Measurements from ENCODE around the gene ATP8A1.
"Not testable (repeated sequence)": the region's sequence is repeated elsewhere in the genome, so short reads cannot be mapped to it uniquely, and the experiment has no call there.

The ATP8A1 gene

GRCh38 chr4:42492962-42493361 is 163.9 kb downstream of the ATP8A1 start:
- no peak for DNase-seq

- no peak for DNase-seq
Measured at GRCh38 chr4:42490015-42490414, 166.9 kb downstream of the ATP8A1 start.

- DNase-seq: no peak
Measured at GRCh38 chr4:42489095-42489494, 167.8 kb downstream of the ATP8A1 start.

DNA sequence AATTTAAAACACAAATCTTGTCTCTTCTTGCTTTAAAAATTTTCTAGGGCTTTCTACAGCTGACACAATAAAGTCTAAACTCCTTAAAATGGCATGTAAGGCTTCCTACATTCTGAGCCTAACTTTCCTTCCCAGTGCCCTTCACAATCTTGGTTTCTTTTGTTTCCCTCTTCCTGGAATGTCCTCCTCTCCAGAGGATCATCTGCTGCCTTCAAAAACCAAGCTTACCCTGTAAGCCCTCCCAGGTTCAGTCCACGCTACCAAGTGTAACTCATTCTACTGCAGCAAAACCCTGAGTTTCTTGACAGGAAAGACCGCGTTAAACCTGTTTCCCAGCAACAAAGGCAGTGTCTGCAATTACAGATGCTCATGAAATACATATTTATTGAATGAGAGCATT is 168.4 kb downstream of the ATP8A1 start:
- DNase-seq: no peak

- DNase-seq: no peak
Measured at GRCh38 chr4:42488114-42488513, 168.8 kb downstream of the ATP8A1 start.

- no peak for DNase-seq
Measured at GRCh38 chr4:42487230-42487629, 169.7 kb downstream of the ATP8A1 start.

DNA sequence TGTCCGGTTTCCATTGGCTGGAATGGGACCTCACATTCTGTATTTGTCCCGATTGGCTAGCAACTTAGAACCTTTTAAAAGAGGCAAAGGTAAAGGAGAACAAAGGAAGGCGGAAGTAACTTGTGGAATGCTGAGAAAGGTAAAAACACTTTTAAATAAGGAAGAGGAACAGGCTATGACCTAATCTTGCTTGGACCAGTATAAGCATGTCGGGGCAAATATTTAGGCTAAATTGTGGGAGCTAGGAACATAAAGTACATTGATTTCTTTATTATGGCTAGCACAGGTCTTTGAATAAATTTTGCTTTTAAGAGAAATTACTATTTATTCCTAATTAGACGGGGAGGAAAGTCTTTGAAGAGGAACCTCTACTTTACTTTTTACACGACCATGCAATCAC is 170.7 kb downstream of the ATP8A1 start:
- DNase-seq: not testable (repeated sequence)

GRCh38 chr4:42484630-42485029 is 172.3 kb downstream of the ATP8A1 start:
- no peak for DNase-seq

- no peak for DNase-seq
Measured at GRCh38 chr4:42483426-42484379, 173.2 kb downstream of the ATP8A1 start.

GRCh38 chr4:42482516-42483327 is 174.2 kb downstream of the ATP8A1 start:
- DNase-seq: no peak

- no peak for DNase-seq
Measured at GRCh38 chr4:42480717-42481116, 176.2 kb downstream of the ATP8A1 start.

- DNase-seq: no peak
Measured at GRCh38 chr4:42480281-42480680, 176.6 kb downstream of the ATP8A1 start.

DNA sequence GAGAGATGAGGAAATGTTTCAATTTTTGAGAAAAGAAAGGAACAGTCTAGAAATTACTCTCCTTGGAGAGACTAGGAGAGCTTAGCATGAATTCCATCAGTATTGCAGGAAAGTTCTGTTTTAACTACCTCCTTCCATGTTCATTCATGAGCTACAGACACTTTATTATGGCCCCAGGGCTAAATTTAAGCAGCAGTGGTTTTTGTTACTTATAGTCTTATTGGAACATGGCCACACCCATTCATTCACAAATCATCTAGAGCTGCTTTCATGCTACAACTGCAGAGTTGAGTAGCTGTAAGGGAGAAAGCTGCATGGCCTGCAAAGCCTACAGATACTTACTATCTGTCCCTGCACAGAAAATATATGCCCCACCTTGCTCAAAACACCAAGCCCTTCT is 178.0 kb downstream of the ATP8A1 start:
- DNase-seq: no peak

DNA sequence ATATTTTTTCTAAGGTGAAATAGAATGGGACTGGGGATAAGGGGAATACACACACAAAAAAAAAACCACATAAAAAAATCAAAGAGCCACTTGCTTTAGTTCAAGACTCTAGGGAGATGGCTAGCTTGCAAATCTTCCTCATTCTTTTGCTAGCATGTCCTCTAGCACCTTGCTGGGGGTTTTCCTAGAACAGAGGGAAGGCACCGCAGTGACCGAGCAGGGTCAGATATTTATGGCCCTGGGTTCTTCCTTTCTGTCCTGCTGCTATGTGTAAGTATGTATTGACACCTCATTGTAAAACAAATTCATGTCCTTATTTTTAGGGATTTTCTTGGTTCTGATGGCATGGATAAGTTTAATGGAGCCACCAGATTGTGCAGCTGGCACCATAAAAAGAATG is 178.4 kb downstream of the ATP8A1 start:
- no peak for DNase-seq

- no peak for DNase-seq
Measured at GRCh38 chr4:42474406-42474805, 182.5 kb downstream of the ATP8A1 start.

DNA sequence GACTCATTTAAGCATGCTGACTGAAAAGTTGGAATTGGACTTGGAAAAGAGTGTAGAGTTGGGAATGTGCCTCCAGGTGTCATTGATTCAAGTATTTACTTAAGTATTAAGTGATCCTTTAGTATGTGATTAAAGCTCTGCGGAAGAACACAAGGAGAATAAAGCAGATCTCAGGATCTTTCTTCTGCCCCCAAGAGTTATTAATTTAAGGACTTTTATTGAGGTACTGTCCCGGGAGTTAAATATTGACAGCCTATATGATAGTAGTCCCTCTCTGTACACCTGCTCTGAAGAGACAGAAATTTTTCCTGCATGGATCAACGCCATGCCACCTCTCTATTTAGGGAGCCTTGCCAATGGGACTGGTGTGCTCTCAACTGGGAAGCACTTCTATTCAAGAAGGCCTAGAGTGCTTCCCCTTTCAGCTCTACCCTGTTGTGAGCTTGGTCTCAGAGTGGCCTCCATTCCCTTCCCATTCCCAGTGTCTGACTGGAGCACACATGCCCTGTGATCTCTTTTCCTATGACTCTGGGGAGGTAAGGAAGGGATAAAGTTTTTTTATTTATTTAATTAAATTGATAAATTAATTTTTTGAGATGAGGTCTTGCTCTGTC is 183.7 kb downstream of the ATP8A1 start:
- no peak for DNase-seq

DNA sequence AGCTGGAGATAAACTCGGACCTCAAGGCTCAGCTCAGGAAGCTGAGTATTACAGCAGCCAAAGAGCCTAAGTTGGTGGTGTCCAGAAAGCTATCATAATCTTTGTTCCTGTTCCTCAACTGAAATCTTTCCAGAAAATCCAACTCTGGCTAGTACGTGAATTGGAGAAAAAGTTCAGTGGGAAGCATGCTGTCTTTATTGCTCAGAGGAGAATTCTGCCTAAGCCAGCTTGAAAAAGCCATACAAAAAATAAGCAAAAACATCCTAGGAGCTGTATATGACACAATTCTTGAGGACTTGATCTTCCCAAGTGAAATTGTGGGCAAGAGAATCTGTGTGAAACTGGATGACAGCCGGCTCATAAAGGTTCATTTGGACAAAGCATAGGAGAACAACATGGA is 185.0 kb downstream of the ATP8A1 start:
- no peak for DNase-seq

DNA sequence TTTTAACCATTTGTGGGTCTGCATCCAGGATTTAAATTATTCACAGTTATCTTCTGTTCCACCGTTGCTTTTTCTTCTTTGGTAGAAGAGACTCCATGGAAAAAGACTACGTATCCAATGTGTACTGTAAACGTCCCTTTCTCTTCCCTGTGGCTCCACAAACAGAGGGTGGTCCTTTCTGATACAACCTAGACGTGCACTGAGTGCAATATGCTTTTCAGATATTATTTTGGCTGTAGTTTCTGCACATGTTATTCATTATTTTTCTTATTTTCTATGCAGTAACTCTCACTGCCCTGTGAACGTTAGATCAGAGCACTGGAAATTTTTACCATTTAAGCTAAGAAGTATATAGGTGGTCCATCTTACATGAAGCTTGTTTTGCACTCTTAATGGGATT is 186.9 kb downstream of the ATP8A1 start:
- no peak for DNase-seq

GRCh38 chr4:42467777-42468176 is 189.1 kb downstream of the ATP8A1 start:
- not testable (repeated sequence) for DNase-seq

GRCh38 chr4:42466273-42466844 is 190.5 kb downstream of the ATP8A1 start:
- no peak for DNase-seq

DNA sequence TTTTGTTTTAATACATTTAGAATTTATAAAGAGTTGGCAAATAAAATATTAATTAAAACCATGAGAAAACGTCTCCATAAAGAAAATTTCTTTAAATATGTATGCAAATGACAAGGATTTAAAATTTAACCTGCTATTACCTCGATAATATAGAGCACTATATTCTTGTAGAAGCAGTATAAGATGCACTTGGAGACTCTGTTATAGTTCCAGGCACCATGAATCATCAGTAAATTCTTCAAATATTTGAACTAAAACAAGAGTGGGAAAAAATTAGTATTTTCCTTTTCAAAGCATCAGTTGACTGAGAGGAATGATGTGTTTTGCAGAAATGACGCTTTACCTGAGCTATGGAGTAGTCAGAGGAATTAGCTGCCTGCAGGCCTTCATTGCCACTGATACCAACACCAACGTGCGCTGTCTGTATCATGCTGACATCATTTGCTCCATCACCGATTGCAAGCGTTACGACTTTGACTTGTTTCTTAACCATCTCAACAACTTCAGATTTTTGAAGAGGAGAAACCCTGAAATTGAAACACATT is 192.3 kb downstream of the ATP8A1 start:
- DNase-seq: no peak

DNA sequence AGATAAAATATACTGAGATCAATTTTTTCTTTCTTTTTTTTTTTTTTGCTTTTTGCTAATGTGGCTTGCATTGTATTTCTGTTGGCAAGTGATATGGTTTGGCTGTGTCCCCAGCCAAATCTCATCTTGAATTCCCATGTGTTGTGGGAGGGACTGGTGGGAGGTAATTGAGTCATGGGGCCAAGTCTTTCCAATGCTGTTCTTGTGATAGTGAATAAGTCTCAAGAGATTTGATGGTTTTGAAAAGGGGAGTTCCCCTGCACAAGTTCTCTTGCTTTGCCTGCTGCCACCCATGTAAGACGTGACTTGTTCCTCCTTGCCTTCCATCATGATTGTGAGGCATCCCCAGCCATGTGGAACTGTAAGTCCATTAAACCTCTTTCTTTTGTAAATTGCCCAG is 195.7 kb downstream of the ATP8A1 start:
- not testable (repeated sequence) for DNase-seq

- no peak for DNase-seq
Measured at GRCh38 chr4:42460043-42460442, 196.9 kb downstream of the ATP8A1 start.
